Measurements from ENCODE around the gene GSTO2.

Gene GSTO2

GRCh38 chr10:104254493-104255310 lies 14.3 kb upstream of the GSTO2 start, which contains the start of gene GSTO1:
Gene GSTO1 (plus strand): TSS chr10:104254892. CDS start chr10:104254929, 37 bp downstream.
- peak; percentile 70 for DNase-seq

DNA sequence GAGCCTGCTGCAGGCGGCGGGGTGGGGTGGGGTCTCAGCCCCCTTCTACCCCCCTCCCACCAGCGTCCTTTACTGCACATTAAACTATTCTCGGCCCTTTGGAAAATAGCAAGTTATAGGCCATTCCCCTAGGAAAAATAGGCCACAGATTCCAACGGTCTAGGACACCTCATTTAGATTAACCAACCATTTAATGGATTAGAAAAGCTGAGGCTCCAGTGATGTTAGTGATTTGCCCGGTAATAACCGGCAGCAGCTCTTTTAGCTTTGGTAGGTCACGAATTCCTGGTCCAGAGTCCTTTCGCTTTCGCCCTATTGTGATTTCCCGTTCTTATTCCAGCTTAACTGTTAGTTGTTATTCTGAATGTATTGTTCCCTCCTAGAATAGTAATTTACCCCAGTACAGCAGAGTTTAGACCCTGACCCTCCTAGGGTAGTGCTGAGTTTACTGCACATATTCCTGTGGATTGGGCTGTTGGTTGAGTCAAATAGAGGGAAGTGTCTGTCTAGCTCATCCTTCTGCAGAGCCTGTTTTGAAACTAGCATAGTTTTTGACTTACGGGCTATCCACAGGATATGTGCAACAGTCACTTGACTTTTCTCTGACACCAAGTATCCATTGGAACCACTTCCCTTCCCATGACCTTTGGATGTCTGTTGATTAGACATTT lies 13.5 kb upstream of the GSTO2 start:
- DNase-seq: peak; percentile 62

DNA sequence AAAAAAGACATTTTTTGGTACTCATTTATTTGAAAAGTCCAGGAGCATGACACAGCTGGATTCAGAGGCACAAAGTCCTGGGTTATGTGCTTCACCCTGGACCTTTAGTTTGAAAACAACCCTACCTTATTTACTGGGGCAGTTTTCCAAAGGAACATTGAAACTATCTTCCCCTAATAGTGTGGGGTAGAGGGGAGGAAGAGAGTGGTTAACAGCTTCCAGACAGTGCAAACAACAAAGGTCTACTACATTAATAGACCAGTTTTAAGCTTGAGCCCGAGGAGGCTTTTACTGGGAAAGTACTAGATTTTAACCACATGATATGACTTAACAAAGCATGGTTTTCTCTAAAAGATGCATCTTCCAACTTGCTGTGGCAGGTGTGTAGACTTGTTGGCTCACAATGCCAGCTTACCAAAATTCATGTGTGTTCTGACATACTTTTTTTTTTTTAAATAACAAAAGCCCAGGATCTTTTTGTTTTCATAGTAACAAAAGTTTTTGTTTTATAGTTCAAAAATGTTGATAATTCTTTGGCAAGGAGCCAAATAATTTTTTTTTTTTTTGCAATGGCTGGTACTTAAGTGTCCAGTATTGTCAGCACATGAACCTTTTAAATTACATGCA lies 12.5 kb upstream of the GSTO2 start:
- no peak for DNase-seq

DNA sequence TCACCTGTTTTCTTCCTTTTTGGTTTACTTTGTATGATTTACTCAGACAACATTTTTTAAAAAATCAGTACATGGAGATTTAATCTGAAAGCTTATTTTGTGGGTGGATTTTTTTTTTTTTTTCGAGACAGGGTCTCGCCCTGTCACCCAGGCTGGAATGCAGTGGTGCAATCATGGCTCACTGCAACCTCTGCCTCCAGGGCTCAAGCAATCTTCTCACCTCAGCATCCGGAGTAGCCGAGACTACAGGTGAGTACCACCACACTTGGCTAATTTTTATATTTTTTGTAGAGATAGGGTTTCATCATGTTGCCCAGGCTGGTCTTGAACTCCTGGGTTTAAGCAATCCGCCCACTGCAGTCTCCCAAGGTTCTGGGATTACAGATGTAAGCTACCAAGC lies 11.7 kb upstream of the GSTO2 start:
- DNase-seq: no peak

- DNase-seq: no peak
These were observed 10.8 kb upstream of the GSTO2 start for GRCh38 chr10:104258209-104258608.

DNA sequence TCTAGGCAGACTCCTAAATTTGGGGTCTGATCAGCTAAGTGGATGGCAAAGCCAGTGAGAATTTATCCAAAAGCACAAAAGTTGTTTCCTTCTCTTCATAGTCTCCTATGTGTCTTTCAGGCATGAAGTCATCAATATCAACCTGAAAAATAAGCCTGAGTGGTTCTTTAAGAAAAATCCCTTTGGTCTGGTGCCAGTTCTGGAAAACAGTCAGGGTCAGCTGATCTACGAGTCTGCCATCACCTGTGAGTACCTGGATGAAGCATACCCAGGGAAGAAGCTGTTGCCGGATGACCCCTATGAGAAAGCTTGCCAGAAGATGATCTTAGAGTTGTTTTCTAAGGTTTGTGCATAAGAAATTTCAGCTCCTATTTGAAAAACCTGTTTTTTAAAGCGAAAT lies 9.5 kb upstream of the GSTO2 start:
- DNase-seq: no peak

- peak; percentile 9 for DNase-seq
These were observed 8.8 kb upstream of the GSTO2 start for GRCh38 chr10:104259999-104260774.

GRCh38 chr10:104260775-104261115 lies 8.2 kb upstream of the GSTO2 start:
- peak; percentile 42 for DNase-seq

- DNase-seq: no peak
These were observed 6.9 kb upstream of the GSTO2 start for GRCh38 chr10:104262055-104262454.

GRCh38 chr10:104264783-104265182 lies 4.2 kb upstream of the GSTO2 start:
- DNase-seq: no peak

DNA sequence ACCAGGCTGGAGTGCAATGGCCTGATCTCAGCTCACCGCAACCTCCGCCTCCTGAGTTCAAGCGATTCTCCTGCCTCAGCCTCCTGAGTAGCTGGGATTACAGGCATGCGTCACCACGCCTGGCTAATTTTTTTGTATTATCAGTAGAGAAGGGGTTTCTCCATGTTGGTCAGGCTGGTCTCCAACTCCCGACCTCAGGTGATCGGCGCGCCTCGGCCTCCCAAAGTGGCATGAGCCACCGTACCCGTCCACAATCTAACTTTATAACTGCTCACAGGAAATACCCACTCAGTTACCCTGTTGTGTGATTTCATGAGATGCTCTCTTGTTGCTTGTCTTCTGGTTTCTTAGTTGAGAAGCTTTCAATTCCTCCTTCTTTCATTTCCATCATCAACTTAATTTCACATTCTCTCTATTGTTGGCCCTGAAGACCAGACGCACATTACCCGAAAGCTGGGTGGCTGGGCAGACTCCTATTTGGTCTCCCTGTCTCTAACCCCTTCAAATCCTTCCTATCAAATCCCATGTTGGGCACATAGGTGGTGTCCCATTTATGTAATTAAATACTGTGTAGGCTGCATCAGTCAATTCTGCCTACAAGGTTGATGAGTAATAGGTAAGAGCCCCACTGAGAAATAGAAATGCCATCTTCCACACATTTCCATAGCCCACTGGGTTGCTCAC lies 1.1 kb upstream of the GSTO2 start:
- DNase-seq: no peak

DNA sequence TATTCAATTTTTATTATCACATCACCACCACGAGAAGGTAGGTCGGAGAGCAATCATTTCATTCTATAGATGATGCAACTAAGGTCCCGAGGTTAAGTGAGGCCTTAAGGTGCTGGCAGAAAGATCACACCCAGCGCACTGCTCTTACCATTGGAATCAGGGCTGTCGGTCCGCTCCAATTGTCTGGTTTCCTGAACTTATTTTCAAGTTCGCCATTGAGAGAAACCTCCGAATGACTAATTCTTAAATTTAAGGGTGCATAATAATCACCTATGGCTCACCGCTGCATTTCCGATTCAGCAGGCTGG lies 625 bp upstream of the GSTO2 start:
- no peak for DNase-seq

GRCh38 chr10:104273286-104273685 lies 4.3 kb downstream of the GSTO2 start:
- DNase-seq: no peak

DNA sequence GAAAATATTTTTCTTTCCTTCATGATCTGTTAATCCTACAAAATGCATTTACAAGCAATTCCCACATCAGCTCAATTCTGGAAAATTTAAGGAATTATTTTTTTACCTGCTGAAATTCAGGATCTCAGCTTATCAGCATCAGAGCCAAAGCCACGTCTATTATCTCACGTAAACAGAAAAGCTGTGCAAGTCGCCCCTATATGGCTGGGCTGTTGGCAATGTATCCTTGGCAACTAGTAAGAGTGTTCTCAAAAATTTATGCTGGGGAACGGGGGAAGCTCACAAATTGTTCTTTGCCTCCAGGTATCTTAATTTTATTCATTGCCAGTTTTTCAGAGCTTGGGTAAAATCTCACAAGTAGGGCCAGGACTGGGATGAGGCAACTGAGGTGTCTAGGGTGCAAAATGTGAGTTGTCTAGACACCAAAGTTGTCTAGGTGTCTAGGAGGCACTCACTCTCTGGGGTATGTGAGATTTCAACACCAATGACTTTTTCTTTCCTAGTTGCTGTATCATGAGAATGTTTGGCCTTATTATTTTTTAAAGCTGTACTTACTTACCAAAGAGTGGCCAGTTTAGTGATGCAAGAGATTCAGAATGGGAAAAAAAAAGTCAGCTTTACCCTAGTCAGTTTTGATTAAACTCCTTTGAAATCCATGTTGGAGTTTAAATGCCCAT lies 5.1 kb downstream of the GSTO2 start:
- no peak for DNase-seq

GRCh38 chr10:104274762-104275721 lies 6.1 kb downstream of the GSTO2 start:
- DNase-seq: peak; percentile 60

GRCh38 chr10:104276192-104276591 lies 7.2 kb downstream of the GSTO2 start:
- DNase-seq: no peak

DNA sequence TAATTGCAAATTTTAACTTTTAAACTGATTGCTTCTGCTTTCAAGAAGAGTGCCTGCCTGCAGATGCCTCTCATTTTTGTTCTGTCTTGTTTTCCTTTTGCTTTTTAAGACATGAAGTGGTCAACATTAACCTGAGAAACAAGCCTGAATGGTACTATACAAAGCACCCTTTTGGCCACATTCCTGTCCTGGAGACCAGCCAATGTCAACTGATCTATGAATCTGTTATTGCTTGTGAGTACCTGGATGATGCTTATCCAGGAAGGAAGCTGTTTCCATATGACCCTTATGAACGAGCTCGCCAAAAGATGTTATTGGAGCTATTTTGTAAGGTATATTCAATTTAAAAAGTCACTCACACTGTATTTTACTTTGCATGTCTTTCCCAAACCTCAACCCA lies 8.8 kb downstream of the GSTO2 start:
- DNase-seq: no peak

GRCh38 chr10:104279550-104280259 lies 10.7 kb downstream of the GSTO2 start:
- DNase-seq: no peak

DNA sequence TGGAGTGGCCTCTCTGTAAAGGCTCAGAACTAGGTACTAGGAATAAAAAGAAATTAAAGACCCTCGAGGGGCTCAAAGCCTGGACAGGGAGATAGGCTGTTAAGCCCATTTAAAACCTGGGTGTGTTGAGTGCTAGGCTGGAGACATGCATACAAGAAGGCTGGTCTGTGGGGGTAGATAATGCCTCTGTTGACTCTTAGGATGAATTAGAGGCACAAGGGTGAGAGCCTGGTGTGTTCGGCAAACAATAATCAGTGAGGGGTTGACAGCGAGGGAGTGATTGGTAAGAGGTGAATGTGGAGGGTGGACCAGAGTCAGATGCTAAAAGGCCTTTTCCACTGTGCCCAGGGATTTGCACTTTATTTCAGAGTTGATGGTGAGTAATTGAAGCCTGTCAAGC lies 12.7 kb downstream of the GSTO2 start:
- DNase-seq: no peak

GRCh38 chr10:104284846-104285245 lies 15.9 kb downstream of the GSTO2 start:
- DNase-seq: no peak

All from activated CD4-positive, alpha-beta T cell treated with anti-CD3 and anti-CD28 coated beads, Interleukin-2, Interleukin-6, amounts not matched to agents 100 ng/mL and 50 ng/mL, durations not matched to agents 16 hours and 8 hours (primary cell).